CD14-positive monocyte (primary cell): ENCODE results near the gene SLC13A4. TPM values are rescaled to one million over a fixed set of nuclear protein-coding genes. Genes with fewer than 3 reads are reported as not detected.

Experiments
- DNase-seq, 3 donors: peaks; one replicate each; pipeline ENCODE4 v3.0.0-alpha.2; 2011 to 2022
- H2AFZ ChIP-seq: 2 replicates; pipeline ENCODE4 v1.6.0; 2012; ENCODE audit warnings: mild to moderate bottlenecking, low read depth, low read length, inconsistent platforms; ENCODE audit not compliant: insufficient read depth, poor library complexity, severe bottlenecking
- H3K27ac ChIP-seq, 2 donors: 1 replicate in 1 of 2; 2 replicates in 1 of 2; pipeline ENCODE4 v1.5.1; 2012 to 2013; ENCODE audit warnings: low read length in 2 of 2, control low read depth in 1 of 2, inconsistent platforms in 1 of 2, low read depth in 1 of 2, mild to moderate bottlenecking in 1 of 2
- H3K27me3 ChIP-seq, 2 donors: one replicate each; pipeline versions ENCODE4 v1.6.0 to v1.6.1; 2011 to 2013; ENCODE audit warnings: low read length in 2 of 2; ENCODE audit not compliant: control insufficient read depth in 2 of 2, insufficient read depth in 2 of 2
- H3K36me3 ChIP-seq, 2 donors: replicated peaks in 1 of 2; 1 replicate in 1 of 2; 2 replicates in 1 of 2; pipeline versions ENCODE4 v1.5.1 to v1.6.1; 2012 to 2013; ENCODE audit warnings: low read length in 2 of 2, control low read depth in 1 of 2, inconsistent platforms in 1 of 2, mild to moderate bottlenecking in 1 of 2; ENCODE audit not compliant: insufficient read depth in 2 of 2, control insufficient read depth in 1 of 2
- H3K4me1 ChIP-seq, 2 donors: 1 replicate in 1 of 2; 2 replicates in 1 of 2; pipeline versions ENCODE4 v1.5.1 to v1.6.1; 2012 to 2013; ENCODE audit warnings: low read length in 2 of 2, control low read depth in 1 of 2, inconsistent platforms in 1 of 2, mild to moderate bottlenecking in 1 of 2, moderate library complexity in 1 of 2; ENCODE audit not compliant: insufficient read depth in 2 of 2, control insufficient read depth in 1 of 2
- H3K4me2 ChIP-seq: replicated peaks from 2 replicates; pipeline ENCODE3; 2012; ENCODE audit warnings: low read length, moderate library complexity, mild to moderate bottlenecking; ENCODE audit not compliant: poor library complexity, severe bottlenecking; ENCODE audit errors: extremely low read depth
- H3K4me3 ChIP-seq, 3 experiments: fragments of 200-600 bp in 1 of 3; sonication (generic) in 1 of 3; replicated peaks in 1 of 3; 1 replicate in 2 of 3; 2 replicates in 1 of 3; pipeline ENCODE4 v1.5.1; 2011 to 2013; ENCODE audit warnings: low read length in 3 of 3, mild to moderate bottlenecking in 3 of 3, control low read depth in 2 of 3, low read depth in 2 of 3, inconsistent platforms in 1 of 3, moderate library complexity in 1 of 3
- H3K79me2 ChIP-seq: 2 replicates; pipeline ENCODE4 v1.6.0; 2012; ENCODE audit warnings: mild to moderate bottlenecking, control low read depth, inconsistent platforms, low read length, moderate library complexity; ENCODE audit not compliant: insufficient read depth
- H3K9ac ChIP-seq: 2 replicates; pipeline ENCODE4 v1.6.0; 2017; ENCODE audit warnings: low read length, mild to moderate bottlenecking; ENCODE audit not compliant: insufficient read depth, poor library complexity, severe bottlenecking
- H3K9me3 ChIP-seq, 2 donors: replicated peaks in 1 of 2; 1 replicate in 1 of 2; 2 replicates in 1 of 2; pipeline versions ENCODE4 v1.5.1 to v1.6.1; 2012 to 2013; ENCODE audit warnings: low read length in 2 of 2, control low read depth in 1 of 2; ENCODE audit not compliant: control insufficient read depth in 1 of 2, insufficient read depth in 1 of 2
- H4K20me1 ChIP-seq: 2 replicates; pipeline ENCODE4 v1.6.0; 2012; ENCODE audit warnings: mild to moderate bottlenecking, low read length, control low read depth, moderate library complexity; ENCODE audit not compliant: insufficient read depth
- H3K27ac Mint-ChIP-seq, 7 donors: one replicate each; pipeline ENCODE4 v1.8.0; 2020; ENCODE audit warnings: mild to moderate bottlenecking in 7 of 7, mixed read lengths in 7 of 7, moderate library complexity in 6 of 7, inconsistent platforms in 2 of 7
- H3K27me3 Mint-ChIP-seq, 3 donors: one replicate each; pipeline ENCODE4 v1.8.0; 2021 to 2022; ENCODE audit warnings: low read depth in 3 of 3, mild to moderate bottlenecking in 3 of 3, mixed read lengths in 3 of 3, moderate library complexity in 3 of 3, inconsistent platforms in 1 of 3
- H3K36me3 Mint-ChIP-seq, 2 donors: one replicate each; pipeline ENCODE4 v1.8.0; 2020; ENCODE audit warnings: mixed read lengths in 2 of 2, inconsistent platforms in 1 of 2, mild to moderate bottlenecking in 1 of 2
- H3K4me1 Mint-ChIP-seq: one replicate; pipeline ENCODE4 v1.8.0; 2020; ENCODE audit warnings: mild to moderate bottlenecking, mixed read lengths
- H3K4me3 Mint-ChIP-seq, 2 donors: one replicate each; pipeline ENCODE4 v1.8.0; 2020; ENCODE audit warnings: mild to moderate bottlenecking in 2 of 2, mixed read lengths in 2 of 2, moderate library complexity in 1 of 2
- H3K9me3 Mint-ChIP-seq, 7 donors: one replicate each; pipeline ENCODE4 v1.8.0; 2020 to 2022; ENCODE audit warnings: mixed read lengths in 7 of 7, mild to moderate bottlenecking in 6 of 7, moderate library complexity in 6 of 7, inconsistent platforms in 2 of 7
- CTCF ChIP-seq: fragments of 200-600 bp; IDR thresholded peaks from one replicate; pipeline ENCODE4 v1.8.0; 2022; ENCODE audit warnings: antibody characterized with exemption, mild to moderate bottlenecking
- WGBS: methylation state at CpG from one replicate; pipeline ENCODE4 v1.1.5; 2013; ENCODE audit warnings: missing lambda C conversion rate; ENCODE audit not compliant: insufficient coverage; 5-methylcytosine and 5-hydroxymethylcytosine counted together
- intact Hi-C, 2 donors: fragments of 100-400 bp; cut with micrococcal nuclease; formaldehyde crosslinking; loops; one replicate each; pipeline versions ENCODE4 v1.15.0 to v1.15.1; 2023
- polyA plus RNA-seq, 3 donors: library from polyadenylated mRNA; depleted of rRNA in 1 of 3; unstranded in 2 of 3; stranded (reverse) in 1 of 3; fragments of 300-500 nt in 2 of 3; fragments of >200 nt in 1 of 3; fragmentation: Illumina TruSeq in 2 of 3; gene quantifications; 1 replicate in 2 of 3; 2 replicates in 1 of 3; pipeline ENCODE4 v1.2.3, GENCODE V29; 2012 to 2021

Gene SLC13A4
- polyA plus RNA-seq, 3 donors, result not detected

- H3K4me2 ChIP-seq, result no peak overlapping the region
- DNase-seq, result no peak
- H3K9ac ChIP-seq, result no peak overlapping the region
- Mint-ChIP-seq H3K4me3 (no peak overlapping the region), H3K27me3 (peaks cover 0 to 2% (median 2%) of the 10 kb centered on the region in 3 donors), H3K36me3 (no peaks in the 10 kb centered on the region), H3K4me1 (peaks cover under 1% of the 10 kb centered on the region), H3K27ac (no peak overlapping the region), H3K9me3 (no peaks in the 10 kb centered on the region)
- no peaks in the 10 kb centered on the region for H3K36me3 ChIP-seq
- no peaks in the 10 kb centered on the region for H4K20me1 ChIP-seq
- WGBS, result 98% methylated on average over 18 of the region's 20 CpGs
- no peak overlapping the region for H2AFZ ChIP-seq
- intact Hi-C loops, result no loop called here
- no peak overlapping the region for H3K27ac ChIP-seq
- TF ChIP-seq CTCF, result no peak
- no peaks in the 10 kb centered on the region for H3K9me3 ChIP-seq
- H3K4me1 ChIP-seq, result no peaks in the 10 kb centered on the region
- H3K27me3 ChIP-seq, result no peaks in the 10 kb centered on the region
- no peak overlapping the region for H3K4me3 ChIP-seq
- H3K79me2 ChIP-seq, result no peaks in the 10 kb centered on the region
These were observed 13.4 kb downstream of the SLC13A4 start for GRCh38 chr7:135714534-135715009.

DNA sequence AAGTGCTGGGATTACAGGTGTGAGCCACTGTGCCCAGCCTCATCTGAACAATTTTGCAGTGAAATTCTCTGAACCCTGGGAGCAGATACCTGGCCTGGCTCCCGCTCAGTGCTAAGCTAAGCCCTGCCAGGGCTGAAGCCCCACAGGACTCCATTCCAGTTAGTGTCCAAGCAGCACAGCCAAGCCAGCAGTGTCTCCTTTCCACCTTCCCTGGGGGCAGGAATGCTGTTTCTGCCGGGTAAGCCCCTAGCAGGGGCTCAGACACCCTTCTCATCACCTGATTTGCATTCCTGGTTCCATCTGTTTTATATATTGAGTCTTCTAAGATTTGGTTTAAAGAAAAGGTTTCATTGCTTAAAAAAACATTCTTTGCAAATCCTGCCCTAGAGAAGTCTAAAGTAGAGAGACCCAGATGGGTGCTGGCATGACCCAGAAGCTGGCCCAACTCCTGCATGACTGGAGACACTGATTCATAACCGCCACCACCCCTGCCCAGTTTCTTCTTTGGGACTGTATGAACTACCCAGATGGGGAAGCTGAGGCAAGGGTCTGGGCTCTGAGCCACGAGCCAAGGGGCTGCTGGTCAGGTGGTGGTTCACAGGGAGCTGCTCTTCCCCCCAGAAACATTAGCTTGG, 14.0 kb downstream of the SLC13A4 start:
- Histone ChIP-seq H3K4me1 (no peaks in the 10 kb centered on the region), H2AFZ (no peak overlapping the region), H3K79me2 (no peaks in the 10 kb centered on the region), H3K36me3 (no peaks in the 10 kb centered on the region), H3K9ac (no peak overlapping the region), H4K20me1 (no peaks in the 10 kb centered on the region), H3K4me2 (no peak overlapping the region), H3K27ac (no peak overlapping the region), H3K4me3 (no peak overlapping the region), H3K9me3 (no peaks in the 10 kb centered on the region), H3K27me3 (no peaks in the 10 kb centered on the region)
- 80% methylated on average over 2 of the region's 4 CpGs for WGBS
- H3K27ac Mint-ChIP-seq, result no peak overlapping the region
- H3K9me3 Mint-ChIP-seq, result no peaks in the 10 kb centered on the region
- no peaks in the 10 kb centered on the region for H3K4me1 Mint-ChIP-seq
- no peak for TF ChIP-seq CTCF
- intact Hi-C loops, result no loop called here
- peaks cover 0 to 3% (median 2%) of the 10 kb centered on the region in 3 donors for H3K27me3 Mint-ChIP-seq
- no peaks in the 10 kb centered on the region for H3K36me3 Mint-ChIP-seq
- H3K4me3 Mint-ChIP-seq, result no peak overlapping the region
- no peak for DNase-seq
